NB4 (cell line): ENCODE data around the gene NATD1.

ENCODE experiments used
- MYC ChIP-seq: IDR thresholded peaks from 2 replicates; pipeline ENCODE4 v1.6.1; 2011; ENCODE audit warnings: low read depth, low read length
- POLR2A ChIP-seq: IDR thresholded peaks from 2 replicates; pipeline ENCODE4 v1.6.1; 2011; ENCODE audit warnings: mild to moderate bottlenecking; ENCODE audit not compliant: insufficient read length; ENCODE audit errors: extremely low read depth
- TF ChIP-seq, protein P1 (sequence below): IDR thresholded peaks from one replicate; pipeline ENCODE4 v1.5.1; 2012; ENCODE audit warnings: low read depth, low read length
- TF ChIP-seq, protein P2 (sequence below): IDR thresholded peaks from 2 replicates; pipeline ENCODE4 v1.6.1; 2011; ENCODE audit warnings: low read depth, low read length

DNA sequence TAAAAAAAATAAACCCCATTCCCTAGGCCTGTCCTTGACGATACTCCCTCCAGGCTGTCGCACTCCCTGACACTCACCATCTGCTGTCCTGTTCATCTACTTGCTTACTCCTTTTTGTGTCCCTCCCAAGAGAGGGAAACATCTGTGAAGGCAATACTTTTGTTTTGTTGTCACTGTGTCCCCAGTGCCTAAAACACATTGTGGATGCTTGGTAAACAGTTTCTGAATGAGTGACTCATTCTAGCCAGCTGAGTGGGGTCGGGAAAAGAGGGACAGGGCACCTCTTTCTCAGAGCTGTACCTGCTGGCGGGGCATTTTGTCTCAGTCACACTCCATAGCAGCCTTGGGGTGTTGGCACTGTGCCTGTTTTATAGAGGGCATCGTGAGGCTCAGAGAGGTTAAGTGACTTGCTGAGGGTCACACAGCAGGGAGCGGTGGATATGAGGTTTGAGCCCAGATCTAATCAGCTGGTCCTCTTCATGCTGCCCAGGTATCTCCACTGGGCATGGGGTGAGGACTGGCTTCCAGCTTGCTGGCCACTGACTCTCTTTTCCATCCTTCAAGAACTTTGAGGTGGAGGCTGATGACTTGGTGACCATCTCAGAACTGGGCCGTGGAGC is 46.9 kb upstream of the NATD1 start:
- TF ChIP-seq, protein P1, sequence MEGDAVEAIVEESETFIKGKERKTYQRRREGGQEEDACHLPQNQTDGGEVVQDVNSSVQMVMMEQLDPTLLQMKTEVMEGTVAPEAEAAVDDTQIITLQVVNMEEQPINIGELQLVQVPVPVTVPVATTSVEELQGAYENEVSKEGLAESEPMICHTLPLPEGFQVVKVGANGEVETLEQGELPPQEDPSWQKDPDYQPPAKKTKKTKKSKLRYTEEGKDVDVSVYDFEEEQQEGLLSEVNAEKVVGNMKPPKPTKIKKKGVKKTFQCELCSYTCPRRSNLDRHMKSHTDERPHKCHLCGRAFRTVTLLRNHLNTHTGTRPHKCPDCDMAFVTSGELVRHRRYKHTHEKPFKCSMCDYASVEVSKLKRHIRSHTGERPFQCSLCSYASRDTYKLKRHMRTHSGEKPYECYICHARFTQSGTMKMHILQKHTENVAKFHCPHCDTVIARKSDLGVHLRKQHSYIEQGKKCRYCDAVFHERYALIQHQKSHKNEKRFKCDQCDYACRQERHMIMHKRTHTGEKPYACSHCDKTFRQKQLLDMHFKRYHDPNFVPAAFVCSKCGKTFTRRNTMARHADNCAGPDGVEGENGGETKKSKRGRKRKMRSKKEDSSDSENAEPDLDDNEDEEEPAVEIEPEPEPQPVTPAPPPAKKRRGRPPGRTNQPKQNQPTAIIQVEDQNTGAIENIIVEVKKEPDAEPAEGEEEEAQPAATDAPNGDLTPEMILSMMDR = no peak
- TF ChIP-seq POLR2A (no peak), MYC (no peak)
- TF ChIP-seq, protein P2, sequence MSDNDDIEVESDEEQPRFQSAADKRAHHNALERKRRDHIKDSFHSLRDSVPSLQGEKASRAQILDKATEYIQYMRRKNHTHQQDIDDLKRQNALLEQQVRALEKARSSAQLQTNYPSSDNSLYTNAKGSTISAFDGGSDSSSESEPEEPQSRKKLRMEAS = no peak
